Neuronal stem cell (in vitro differentiated cells): ENCODE data around the gene COL16A1.
A peak's percentile ranks its signal among the peaks of the same experiment; 100 is the strongest.

Source experiments
- DNase-seq: peaks from one replicate; pipeline ENCODE4 v3.0.0-alpha.2; 2013; ENCODE audit warnings: low spot score
- H2AFZ ChIP-seq: one replicate; pipeline ENCODE4 v1.6.1; 2013; ENCODE audit warnings: mild to moderate bottlenecking, low read length, inconsistent platforms
- H2AK5ac ChIP-seq: 2 replicates; pipeline ENCODE4 v1.6.1; 2013; ENCODE audit warnings: low read depth, mild to moderate bottlenecking, inconsistent platforms, low read length, moderate library complexity, mixed read lengths
- H2BK120ac ChIP-seq: 2 replicates; pipeline ENCODE4 v1.6.1; 2013; ENCODE audit warnings: low read depth, mild to moderate bottlenecking, inconsistent platforms, low read length, moderate library complexity, mixed read lengths
- H2BK12ac ChIP-seq: one replicate; pipeline ENCODE4 v1.6.1; 2013; ENCODE audit warnings: low read length, inconsistent platforms
- H2BK15ac ChIP-seq: 2 replicates; pipeline ENCODE4 v1.6.1; 2013; ENCODE audit warnings: mild to moderate bottlenecking, low read length, inconsistent platforms, mixed read lengths
- H2BK5ac ChIP-seq: one replicate; pipeline ENCODE4 v1.6.1; 2013; ENCODE audit warnings: inconsistent platforms, mild to moderate bottlenecking, low read length, moderate library complexity
- H3K14ac ChIP-seq: one replicate; pipeline ENCODE4 v1.6.1; 2013; ENCODE audit warnings: low read length, inconsistent platforms
- H3K18ac ChIP-seq: 2 replicates; pipeline ENCODE4 v1.6.1; 2013; ENCODE audit warnings: low read length, inconsistent platforms
- H3K23ac ChIP-seq: 2 replicates; pipeline ENCODE4 v1.6.1; 2013; ENCODE audit warnings: low read depth, mild to moderate bottlenecking, mixed read lengths, low read length, inconsistent platforms; ENCODE audit not compliant: poor library complexity
- H3K27ac ChIP-seq: replicated peaks from 3 replicates; pipeline ENCODE4 v1.5.1; 2013; ENCODE audit warnings: low read length, inconsistent platforms
- H3K27me3 ChIP-seq, 3 experiments: 2 replicates each; pipeline ENCODE4 v1.6.1; 2013; ENCODE audit warnings: low read length in 3 of 3, mild to moderate bottlenecking in 2 of 3, inconsistent platforms in 1 of 3, low read depth in 1 of 3, mixed read lengths in 1 of 3, moderate library complexity in 1 of 3; ENCODE audit not compliant: control insufficient read depth in 3 of 3, insufficient read depth in 3 of 3
- H3K36me3 ChIP-seq, 2 donors: replicated peaks in 1 of 2; 2 replicates each; pipeline ENCODE4 v1.6.1; 2013; ENCODE audit warnings: low read length in 2 of 2; ENCODE audit not compliant: control insufficient read depth in 2 of 2, insufficient read depth in 2 of 2
- H3K4ac ChIP-seq: 2 replicates; pipeline ENCODE4 v1.6.1; 2013; ENCODE audit warnings: inconsistent platforms, mild to moderate bottlenecking, low read length, moderate library complexity
- H3K4me1 ChIP-seq, 2 donors: 1 replicate in 1 of 2; 2 replicates in 1 of 2; pipeline ENCODE4 v1.6.1; 2013; ENCODE audit warnings: low read length in 2 of 2, low read depth in 1 of 2; ENCODE audit not compliant: control insufficient read depth in 2 of 2, insufficient read depth in 1 of 2
- H3K4me2 ChIP-seq: one replicate; pipeline ENCODE4 v1.6.1; 2013; ENCODE audit warnings: mild to moderate bottlenecking, low read length, inconsistent platforms; ENCODE audit not compliant: insufficient read depth, poor library complexity, severe bottlenecking
- H3K4me3 ChIP-seq, 2 donors: 2 replicates each; pipeline ENCODE4 v1.5.1; 2013; ENCODE audit warnings: low read length in 2 of 2, mild to moderate bottlenecking in 2 of 2, inconsistent platforms in 1 of 2, moderate library complexity in 1 of 2
- H3K79me1 ChIP-seq: one replicate; pipeline ENCODE4 v1.6.1; 2013; ENCODE audit warnings: low read depth, mild to moderate bottlenecking, inconsistent platforms, low read length, moderate library complexity
- H3K9ac ChIP-seq: one replicate; pipeline ENCODE4 v1.6.1; 2013; ENCODE audit warnings: mild to moderate bottlenecking, low read depth, low read length, inconsistent platforms; ENCODE audit not compliant: poor library complexity
- H3K9me3 ChIP-seq, 2 donors: replicated peaks in 1 of 2; 2 replicates each; pipeline versions ENCODE3 to v1.6.1; 2013; ENCODE audit warnings: low read length in 2 of 2, mild to moderate bottlenecking in 2 of 2, inconsistent platforms in 1 of 2, low read depth in 1 of 2, mixed read lengths in 1 of 2, moderate library complexity in 1 of 2; ENCODE audit not compliant: control insufficient read depth in 2 of 2, insufficient read depth in 1 of 2
- H4K8ac ChIP-seq: one replicate; pipeline ENCODE4 v1.6.1; 2013; ENCODE audit warnings: low read depth, mild to moderate bottlenecking, inconsistent platforms, low read length, moderate library complexity
- H4K91ac ChIP-seq: one replicate; pipeline ENCODE4 v1.6.1; 2013; ENCODE audit warnings: low read length, low read depth, mild to moderate bottlenecking, inconsistent platforms; ENCODE audit not compliant: poor library complexity
- WGBS, 2 donors: extraction: QIAGEN DNeasy Blood & Tissue Kit; methylation state at CpG; one replicate each; pipeline ENCODE4 v1.1.7; 2013; ENCODE audit warnings: missing lambda C conversion rate in 2 of 2, mixed read lengths in 1 of 2; ENCODE audit not compliant: insufficient read length in 2 of 2, insufficient replicate concordance in 1 of 2; ENCODE audit errors: extremely low coverage in 2 of 2; 5-methylcytosine and 5-hydroxymethylcytosine counted together

COL16A1 gene

GRCh38 chr1:31614414-31615005, 89.3 kb downstream of the COL16A1 start:
- Histone ChIP-seq H2BK15ac (no peak overlapping the region), H2BK5ac (no peak overlapping the region), H2AK5ac (peak overlapping the region; percentile 16), H3K4me1 (peaks cover 4 to 12% of the 10 kb centered on the region in 2 donors), H2BK12ac (no peak overlapping the region), H3K18ac (no peak overlapping the region), H2AFZ (peak overlapping the region; percentile 41), H4K8ac (no peak overlapping the region), H3K36me3 (no peaks in the 10 kb centered on the region), H3K4ac (no peak overlapping the region), H3K14ac (no peak overlapping the region), H3K4me3 (no peak overlapping the region), H3K27me3 (peaks cover 0 to 69% (median 18%) of the 10 kb centered on the region in 3 experiments), H3K4me2 (no peak overlapping the region), H3K79me1 (no peaks in the 10 kb centered on the region), H3K23ac (no peak overlapping the region), H4K91ac (no peak overlapping the region), H3K27ac (no peak overlapping the region), H3K9ac (no peak overlapping the region), H3K9me3 (no peaks in the 10 kb centered on the region), H2BK120ac (peak overlapping the region; percentile 8)
- DNase-seq: no peak
- WGBS, 2 donors: no CpG with 5 or more reads among the region's 8 CpGs

GRCh38 chr1:31609514-31610118, 94.2 kb downstream of the COL16A1 start:
- no peak for DNase-seq
- WGBS, 2 donors: no CpG with 5 or more reads among the region's 1 CpG

DNA sequence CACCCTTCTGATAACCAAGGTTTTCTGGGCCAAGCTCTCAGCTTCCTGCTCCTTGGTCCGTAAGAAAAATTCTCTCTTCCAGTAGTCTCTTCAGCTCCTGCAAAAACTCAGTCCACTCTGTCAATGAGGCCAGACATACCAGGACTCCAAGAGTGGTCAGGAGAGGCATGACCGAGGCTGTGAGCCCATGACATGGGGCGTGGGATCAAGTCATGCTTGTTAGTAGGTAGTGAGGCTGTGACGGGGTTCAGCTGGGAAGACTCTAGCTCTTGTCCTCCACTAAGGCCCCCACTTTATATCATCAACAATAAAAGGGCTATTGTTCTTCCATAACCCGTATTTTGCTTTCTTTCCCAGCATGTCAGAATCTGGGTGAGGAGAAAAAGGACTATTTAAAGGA, 96.5 kb downstream of the COL16A1 start:
- WGBS, 2 donors: no CpG with 5 or more reads among the region's 5 CpGs
- Histone ChIP-seq H3K23ac (no peak overlapping the region), H3K4me1 (no peaks in the 10 kb centered on the region), H4K91ac (no peak overlapping the region), H3K27me3 (peaks cover 0 to 15% (median 0%) of the 10 kb centered on the region in 3 experiments), H3K36me3 (no peaks in the 10 kb centered on the region), H2BK120ac (no peak overlapping the region), H2AFZ (no peak overlapping the region), H3K9ac (no peak overlapping the region), H3K14ac (no peak overlapping the region), H2BK15ac (no peak overlapping the region), H2BK5ac (no peak overlapping the region), H2AK5ac (no peak overlapping the region), H3K4me3 (no peak overlapping the region), H3K79me1 (no peaks in the 10 kb centered on the region), H2BK12ac (no peak overlapping the region), H3K27ac (no peak overlapping the region), H3K9me3 (no peaks in the 10 kb centered on the region), H3K4ac (no peak overlapping the region), H3K18ac (no peak overlapping the region), H3K4me2 (no peak overlapping the region), H4K8ac (no peak overlapping the region)
- DNase-seq: no peak

More at GRCh38 chr1:31609514-31610118, 94.2 kb downstream of the COL16A1 start:
- Histone ChIP-seq H3K18ac (no peak overlapping the region), H3K27ac (no peak overlapping the region), H2AFZ (no peak overlapping the region), H4K91ac (no peak overlapping the region), H3K4me1 (peaks cover 0 to 5% of the 10 kb centered on the region in 2 donors), H3K4ac (no peak overlapping the region), H3K9ac (no peak overlapping the region), H3K23ac (no peak overlapping the region), H2BK15ac (no peak overlapping the region), H3K27me3 (peaks cover 0 to 35% (median 0%) of the 10 kb centered on the region in 3 experiments), H2BK12ac (no peak overlapping the region), H2BK5ac (no peak overlapping the region), H3K4me3 (no peak overlapping the region), H3K36me3 (no peaks in the 10 kb centered on the region), H3K4me2 (no peak overlapping the region), H3K14ac (no peak overlapping the region), H2AK5ac (no peak overlapping the region), H4K8ac (no peak overlapping the region), H3K79me1 (no peaks in the 10 kb centered on the region), H3K9me3 (no peaks in the 10 kb centered on the region), H2BK120ac (no peak overlapping the region)

GRCh38 chr1:31605908-31606427, 97.8 kb downstream of the COL16A1 start:
- H2AK5ac ChIP-seq: no peak overlapping the region
- H3K18ac ChIP-seq: no peak overlapping the region
- no peak overlapping the region for H2BK5ac ChIP-seq
- no peak overlapping the region for H3K14ac ChIP-seq
- H3K36me3 ChIP-seq: no peaks in the 10 kb centered on the region
- no peak overlapping the region for H2BK12ac ChIP-seq
- H3K27me3 ChIP-seq: peaks cover 0 to 10% (median 0%) of the 10 kb centered on the region in 3 experiments
- H2AFZ ChIP-seq: no peak overlapping the region
- no peak overlapping the region for H3K23ac ChIP-seq
- no peak overlapping the region for H4K8ac ChIP-seq
- H3K9ac ChIP-seq: no peak overlapping the region
- no peak overlapping the region for H3K4ac ChIP-seq
- no peak overlapping the region for H3K4me3 ChIP-seq
- H3K27ac ChIP-seq: no peak overlapping the region
- WGBS, 2 donors: no CpG with 5 or more reads among the region's 4 CpGs
- H3K79me1 ChIP-seq: no peaks in the 10 kb centered on the region
- no peak overlapping the region for H4K91ac ChIP-seq
- H2BK15ac ChIP-seq: no peak overlapping the region
- H3K9me3 ChIP-seq: no peaks in the 10 kb centered on the region
- no peak overlapping the region for H3K4me2 ChIP-seq
- H3K4me1 ChIP-seq: no peaks in the 10 kb centered on the region
- H2BK120ac ChIP-seq: no peak overlapping the region
- no peak for DNase-seq
